ENCODE results near the gene TNFRSF6B.

TNFRSF6B gene

GRCh38 chr20:63746751-63747315 is 50.4 kb downstream of the TNFRSF6B start:
- no peak for DNase-seq (ENCODE audit: extremely low read depth in 1 of 2, low read depth in 1 of 2)

DNA sequence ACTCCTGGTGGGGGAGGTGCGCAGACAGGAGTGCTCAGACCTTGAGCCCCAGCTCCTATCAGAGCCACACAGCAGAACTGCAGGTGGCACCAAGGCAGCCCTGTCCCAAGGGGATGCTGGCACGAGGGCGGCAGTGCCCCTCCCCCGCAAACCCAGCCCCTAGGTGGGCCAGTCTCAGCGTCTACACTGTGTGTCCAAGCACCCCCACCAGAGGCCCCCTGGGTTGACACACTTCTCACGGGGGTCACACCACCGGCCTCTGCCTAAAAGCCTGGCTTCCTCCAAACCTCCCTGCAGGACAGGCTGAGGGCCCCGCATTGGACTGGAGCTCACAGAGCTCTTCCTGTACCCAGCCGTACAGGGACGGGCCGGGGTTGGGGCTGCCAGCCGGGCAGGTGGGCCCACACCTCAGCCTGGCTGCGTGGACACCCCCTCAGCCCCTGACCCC is 51.2 kb downstream of the TNFRSF6B start:
- DNase-seq (ENCODE audit: extremely low read depth in 1 of 2, low read depth in 1 of 2) = no peak
